OCI-LY1 (cell line): Measurements from ENCODE around the gene CCDC120.

Source experiments
- H2AFZ ChIP-seq: fragments of 200-600 bp; sonication (generic), shearing (Covaris generic); 2 replicates; pipeline ENCODE4 v1.6.0; 2014; ENCODE audit warnings: antibody characterized with exemption, mild to moderate bottlenecking, low read length
- H3F3A ChIP-seq: fragments of 200-600 bp; sonication (generic), shearing (Covaris generic); 2 replicates; pipeline ENCODE4 v1.6.0; 2014; ENCODE audit warnings: mild to moderate bottlenecking, antibody characterized with exemption, low read length, moderate library complexity; ENCODE audit not compliant: insufficient read depth
- H3K27ac ChIP-seq: fragments of 200-600 bp; sonication (generic); 2 replicates; pipeline ENCODE4 v1.5.1; 2014; ENCODE audit warnings: low read length, mixed run types, mild to moderate bottlenecking, low read depth; ENCODE audit not compliant: poor library complexity, severe bottlenecking
- H3K27me3 ChIP-seq: fragments of 200-600 bp; sonication (generic); 2 replicates; pipeline ENCODE4 v1.6.0; 2014; ENCODE audit warnings: antibody characterized with exemption, mild to moderate bottlenecking, low read length, moderate library complexity; ENCODE audit not compliant: insufficient read depth
- H3K36me3 ChIP-seq: fragments of 200-600 bp; sonication (generic); 2 replicates; pipeline ENCODE4 v1.6.1; 2014; ENCODE audit warnings: mild to moderate bottlenecking, antibody characterized with exemption, low read length, moderate library complexity, mixed read lengths; ENCODE audit not compliant: insufficient read depth
- H3K4me1 ChIP-seq: fragments of 200-600 bp; sonication (generic); 2 replicates; pipeline ENCODE4 v1.5.1; 2014; ENCODE audit warnings: mild to moderate bottlenecking, low read length, moderate library complexity; ENCODE audit not compliant: insufficient read depth, severe bottlenecking
- H3K4me2 ChIP-seq: fragments of 200-600 bp; sonication (generic), shearing (Covaris generic); 2 replicates; pipeline ENCODE4 v1.6.1; 2014; ENCODE audit warnings: low read length
- H3K4me3 ChIP-seq: fragments of 200-600 bp; sonication (generic); 2 replicates; pipeline ENCODE4 v1.5.1; 2014; ENCODE audit warnings: low read length, low read depth, mild to moderate bottlenecking, mixed read lengths; ENCODE audit not compliant: poor library complexity, severe bottlenecking
- H3K79me2 ChIP-seq: fragments of 200-600 bp; shearing (Covaris generic); 2 replicates; pipeline ENCODE4 v1.6.1; 2016; ENCODE audit warnings: mixed run types, low read length, mixed read lengths; ENCODE audit not compliant: insufficient read depth
- H3K9ac ChIP-seq: fragments of 200-600 bp; sonication (generic), shearing (Covaris generic); 2 replicates; pipeline ENCODE4 v1.6.1; 2014; ENCODE audit warnings: mild to moderate bottlenecking, low read length, mixed read lengths
- H3K9me2 ChIP-seq: fragments of 200-600 bp; sonication (generic), shearing (Covaris generic); 2 replicates; pipeline ENCODE4 v1.6.1; 2014; ENCODE audit warnings: low read depth, mild to moderate bottlenecking, low read length, mixed read lengths
- H3K9me3 ChIP-seq: fragments of 200-600 bp; shearing (Covaris generic); 2 replicates; pipeline ENCODE4 v1.6.1; 2014; ENCODE audit warnings: low read length, mixed read lengths
- H4K20me1 ChIP-seq: fragments of 200-600 bp; sonication (generic), shearing (Covaris generic); 2 replicates; pipeline ENCODE4 v1.6.0; 2016; ENCODE audit warnings: mild to moderate bottlenecking, low read length; ENCODE audit not compliant: insufficient read depth
- EZH2 ChIP-seq: fragments of 200-600 bp; sonication (generic), shearing (Covaris generic); IDR thresholded peaks from 2 replicates; pipeline ENCODE4 v1.8.0; 2017; ENCODE audit warnings: borderline replicate concordance, mixed run types, mild to moderate bottlenecking, antibody characterized with exemption, low read length, moderate library complexity, mixed read lengths
- TF ChIP-seq, protein P1 (sequence below): fragments of 200-600 bp; sonication (generic), shearing (Covaris generic); IDR thresholded peaks from 2 replicates; pipeline ENCODE4 v1.5.1; 2017; ENCODE audit warnings: mild to moderate bottlenecking, antibody characterized with exemption, low read length, moderate library complexity, mixed read lengths

The CCDC120 gene

GRCh38 chrX:49042581-49043219 lies 16.1 kb upstream of the CCDC120 start:
- peak overlapping the region; percentile 59 for H3K27ac ChIP-seq
- H3K9me2 ChIP-seq: no peaks in the 10 kb centered on the region
- no peak overlapping the region for H2AFZ ChIP-seq
- no peaks in the 10 kb centered on the region for H4K20me1 ChIP-seq
- H3K9me3 ChIP-seq: no peaks in the 10 kb centered on the region
- H3K4me3 ChIP-seq: peak overlapping the region; percentile 86
- H3K79me2 ChIP-seq: no peaks in the 10 kb centered on the region
- H3K4me1 ChIP-seq: peaks cover 34% of the 10 kb centered on the region
- H3K4me2 ChIP-seq: peak overlapping the region; percentile 91
- TF ChIP-seq, protein P1, sequence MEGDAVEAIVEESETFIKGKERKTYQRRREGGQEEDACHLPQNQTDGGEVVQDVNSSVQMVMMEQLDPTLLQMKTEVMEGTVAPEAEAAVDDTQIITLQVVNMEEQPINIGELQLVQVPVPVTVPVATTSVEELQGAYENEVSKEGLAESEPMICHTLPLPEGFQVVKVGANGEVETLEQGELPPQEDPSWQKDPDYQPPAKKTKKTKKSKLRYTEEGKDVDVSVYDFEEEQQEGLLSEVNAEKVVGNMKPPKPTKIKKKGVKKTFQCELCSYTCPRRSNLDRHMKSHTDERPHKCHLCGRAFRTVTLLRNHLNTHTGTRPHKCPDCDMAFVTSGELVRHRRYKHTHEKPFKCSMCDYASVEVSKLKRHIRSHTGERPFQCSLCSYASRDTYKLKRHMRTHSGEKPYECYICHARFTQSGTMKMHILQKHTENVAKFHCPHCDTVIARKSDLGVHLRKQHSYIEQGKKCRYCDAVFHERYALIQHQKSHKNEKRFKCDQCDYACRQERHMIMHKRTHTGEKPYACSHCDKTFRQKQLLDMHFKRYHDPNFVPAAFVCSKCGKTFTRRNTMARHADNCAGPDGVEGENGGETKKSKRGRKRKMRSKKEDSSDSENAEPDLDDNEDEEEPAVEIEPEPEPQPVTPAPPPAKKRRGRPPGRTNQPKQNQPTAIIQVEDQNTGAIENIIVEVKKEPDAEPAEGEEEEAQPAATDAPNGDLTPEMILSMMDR: no peak
- no peak for TF ChIP-seq EZH2
- no peaks in the 10 kb centered on the region for H3K27me3 ChIP-seq
- no peaks in the 10 kb centered on the region for H3F3A ChIP-seq
- peak overlapping the region; percentile 86 for H3K9ac ChIP-seq
- peaks cover 19% of the 10 kb centered on the region for H3K36me3 ChIP-seq

DNA sequence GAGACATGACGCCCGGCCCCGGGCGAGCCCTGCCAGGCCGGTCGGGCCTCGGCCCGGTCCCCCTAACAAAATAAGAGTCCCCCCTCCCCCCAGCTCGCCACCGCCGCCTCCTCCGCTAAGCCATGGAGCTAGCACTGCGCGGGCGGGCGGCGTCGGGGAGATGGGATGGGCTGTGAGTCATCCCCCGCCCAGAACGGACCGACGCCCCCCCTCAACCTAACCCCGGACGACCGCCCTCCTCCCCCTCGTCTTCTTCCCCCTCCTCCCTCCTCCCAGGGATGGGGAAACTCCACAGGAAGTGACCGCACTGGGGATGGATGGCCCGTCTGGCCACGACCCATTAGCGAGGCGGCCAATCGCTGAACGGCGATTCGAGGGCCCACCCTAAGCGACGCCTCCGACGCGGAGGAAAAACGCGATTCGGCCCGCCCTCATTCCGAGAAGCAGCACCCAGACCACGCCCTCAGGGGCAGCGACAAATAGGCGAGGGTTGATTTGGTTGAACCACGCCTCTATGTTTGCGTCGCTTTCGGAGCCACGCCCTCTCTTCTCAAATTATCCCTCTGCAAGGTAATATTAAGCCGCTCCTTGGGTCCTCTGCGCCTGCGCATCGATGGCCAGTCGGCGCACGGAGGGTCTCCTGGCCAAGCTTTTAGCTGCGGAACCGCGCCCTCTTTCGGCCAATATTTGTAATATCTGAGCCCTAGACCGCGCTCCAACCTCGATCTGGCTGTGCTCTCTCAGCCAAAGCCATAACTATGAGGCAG lies 15.4 kb upstream of the CCDC120 start, which contains the start of gene TFE3:
TSS of gene TFE3 (minus strand) at position 138 of the 767 bp plus-strand sequence. CDS start at position 7, 131 bp downstream.
- Histone ChIP-seq H3K27ac (peak within 1 kb of the TSS; percentile 59), H2AFZ (no peak within 1 kb of the TSS)

DNA sequence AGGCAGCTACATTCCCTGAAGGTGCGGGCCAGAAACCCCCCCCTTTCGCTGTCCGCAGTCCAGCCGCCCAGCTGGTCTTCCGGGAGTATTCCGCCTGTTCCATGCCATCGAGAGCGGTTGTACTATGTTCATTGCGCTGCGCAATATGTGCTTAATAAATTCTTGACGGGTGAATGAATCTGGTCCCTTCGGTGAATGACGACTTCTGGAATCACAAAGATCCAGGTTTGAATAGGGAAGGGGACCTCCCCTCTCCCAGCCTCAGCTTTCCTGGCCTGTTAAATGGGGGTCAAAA lies 14.9 kb upstream of the CCDC120 start:
- Histone ChIP-seq H3K9me3 (no peaks in the 10 kb centered on the region), H4K20me1 (no peaks in the 10 kb centered on the region), H3K9me2 (no peaks in the 10 kb centered on the region), H3K9ac (peak overlapping the region; percentile 27; the same call in 1 of the 2 replicates), H3K79me2 (no peaks in the 10 kb centered on the region), H2AFZ (no peak overlapping the region), H3K27me3 (no peaks in the 10 kb centered on the region), H3K36me3 (peaks cover 7% of the 10 kb centered on the region; the same call in 1 of the 2 replicates), H3F3A (no peaks in the 10 kb centered on the region), H3K27ac (no peak overlapping the region), H3K4me2 (peak overlapping the region; percentile 43), H3K4me1 (peaks cover 34% of the 10 kb centered on the region), H3K4me3 (peak overlapping the region; percentile 35)
- no peak for TF ChIP-seq EZH2
- TF ChIP-seq, protein P1: no peak

More for the DNA sequence above, 15.4 kb upstream of the CCDC120 start, which contains the start of gene TFE3:
- Histone ChIP-seq H3K9me3 (no peaks in the 10 kb centered on the region), H3K79me2 (no peaks in the 10 kb centered on the region), H3K4me1 (peaks cover 34% of the 10 kb centered on the region), H3K27me3 (no peaks in the 10 kb centered on the region), H3K9me2 (no peaks in the 10 kb centered on the region), H3K4me2 (peak within 1 kb of the TSS; percentile 91), H3K9ac (peak within 1 kb of the TSS; percentile 86), H3K36me3 (peaks cover 12% of the 10 kb centered on the region; the same call in 1 of the 2 replicates), H4K20me1 (no peaks in the 10 kb centered on the region), H3K4me3 (peak within 1 kb of the TSS; percentile 86), H3F3A (no peaks in the 10 kb centered on the region)
- TF ChIP-seq, protein P1: peak; percentile 53
- TF ChIP-seq EZH2: no peak
